H1 (cell line): Measurements from ENCODE around the gene DNER.

Experiments
- MAX ChIP-seq: IDR thresholded peaks from 2 replicates; pipeline ENCODE4 v1.6.1; 2012; ENCODE audit warnings: inconsistent platforms
- ZNF274 ChIP-seq: IDR thresholded peaks from 2 replicates; pipeline ENCODE4 v1.7.0; 2012; ENCODE audit warnings: low read length, borderline replicate concordance; ENCODE audit errors: extremely low read depth

GRCh38 chr2:229688141-229688540 lies 26.2 kb downstream of the DNER start:
- TF ChIP-seq ZNF274: no peak
- TF ChIP-seq MAX: no peak
